ENCODE measurements around the gene MAGI3.
"Not testable (repeated sequence)": the region's sequence is repeated elsewhere in the genome, so short reads cannot be mapped to it uniquely, and the experiment has no call there.

The MAGI3 gene

GRCh38 chr1:113579256-113580018 lies 189.1 kb downstream of the MAGI3 start:
- peak; percentile 18 for DNase-seq (ENCODE audit: low read depth)

GRCh38 chr1:113581323-113581722 lies 191.0 kb downstream of the MAGI3 start:
- no peak for DNase-seq (ENCODE audit: low read depth)

GRCh38 chr1:113582084-113582483 lies 191.8 kb downstream of the MAGI3 start:
- DNase-seq (ENCODE audit: low read depth) = no peak

GRCh38 chr1:113587475-113587874 lies 197.2 kb downstream of the MAGI3 start:
- no peak for DNase-seq (ENCODE audit: low read depth)

- DNase-seq (ENCODE audit: low read depth) = no peak
Observed at GRCh38 chr1:113592230-113592629, 201.9 kb downstream of the MAGI3 start.

- no peak for DNase-seq (ENCODE audit: low read depth)
Observed at GRCh38 chr1:113593550-113594297, 203.4 kb downstream of the MAGI3 start.

- DNase-seq (ENCODE audit: low read depth) = not testable (repeated sequence)
Observed at GRCh38 chr1:113604466-113604865, 214.2 kb downstream of the MAGI3 start.

GRCh38 chr1:113605146-113605545 lies 214.8 kb downstream of the MAGI3 start:
- no peak for DNase-seq (ENCODE audit: low read depth)

- DNase-seq (ENCODE audit: low read depth) = no peak
Observed at GRCh38 chr1:113608399-113608798, 218.1 kb downstream of the MAGI3 start.

GRCh38 chr1:113610372-113610771 lies 220.1 kb downstream of the MAGI3 start:
- no peak for DNase-seq (ENCODE audit: low read depth)

GRCh38 chr1:113615425-113615824 lies 225.1 kb downstream of the MAGI3 start:
- peak; percentile 53 for DNase-seq (ENCODE audit: low read depth)

GRCh38 chr1:113616156-113616555 lies 225.8 kb downstream of the MAGI3 start:
- DNase-seq (ENCODE audit: low read depth) = no peak

GRCh38 chr1:113617438-113618141 lies 227.3 kb downstream of the MAGI3 start:
- DNase-seq (ENCODE audit: low read depth) = peak; percentile 19

- no peak for DNase-seq (ENCODE audit: low read depth)
Observed at GRCh38 chr1:113628997-113629396, 238.7 kb downstream of the MAGI3 start.

GRCh38 chr1:113630340-113631327 lies 240.3 kb downstream of the MAGI3 start:
- DNase-seq (ENCODE audit: low read depth) = no peak

GRCh38 chr1:113641396-113641795 lies 251.1 kb downstream of the MAGI3 start:
- no peak for DNase-seq (ENCODE audit: low read depth)

- DNase-seq (ENCODE audit: low read depth) = peak; percentile 34
Observed at GRCh38 chr1:113647164-113647563, 256.8 kb downstream of the MAGI3 start.

- no peak for DNase-seq (ENCODE audit: low read depth)
Observed at GRCh38 chr1:113648478-113648877, 258.2 kb downstream of the MAGI3 start.

- DNase-seq (ENCODE audit: low read depth) = no peak
Observed at GRCh38 chr1:113652771-113653170, 262.5 kb downstream of the MAGI3 start.

GRCh38 chr1:113653741-113654140 lies 263.4 kb downstream of the MAGI3 start:
- DNase-seq (ENCODE audit: low read depth) = no peak

- DNase-seq (ENCODE audit: low read depth) = no peak
Observed at GRCh38 chr1:113654883-113655282, 264.6 kb downstream of the MAGI3 start.

- DNase-seq (ENCODE audit: low read depth) = no peak
Observed at GRCh38 chr1:113657126-113657525, 266.8 kb downstream of the MAGI3 start.
